Fibroblast of mammary gland (primary cell): ENCODE measurements around the gene CEBPZOS.

Experiments used
- DNase-seq: peaks from one replicate; pipeline ENCODE4 v3.0.0-alpha.2; 2010; ENCODE audit warnings: low read depth
- H3K4me3 ChIP-seq: 2 replicates; pipeline ENCODE4 v1.5.1; 2011; ENCODE audit warnings: low read depth, mild to moderate bottlenecking, low read length, moderate library complexity; ENCODE audit not compliant: control insufficient read depth
- TF ChIP-seq, protein P1 (sequence below): conservative IDR thresholded peaks from 2 replicates; pipeline ENCODE4 v1.5.1; 2011; ENCODE audit warnings: low read depth, low read length, inconsistent platforms; ENCODE audit not compliant: control insufficient read depth, insufficient read depth

The CEBPZOS gene

DNA sequence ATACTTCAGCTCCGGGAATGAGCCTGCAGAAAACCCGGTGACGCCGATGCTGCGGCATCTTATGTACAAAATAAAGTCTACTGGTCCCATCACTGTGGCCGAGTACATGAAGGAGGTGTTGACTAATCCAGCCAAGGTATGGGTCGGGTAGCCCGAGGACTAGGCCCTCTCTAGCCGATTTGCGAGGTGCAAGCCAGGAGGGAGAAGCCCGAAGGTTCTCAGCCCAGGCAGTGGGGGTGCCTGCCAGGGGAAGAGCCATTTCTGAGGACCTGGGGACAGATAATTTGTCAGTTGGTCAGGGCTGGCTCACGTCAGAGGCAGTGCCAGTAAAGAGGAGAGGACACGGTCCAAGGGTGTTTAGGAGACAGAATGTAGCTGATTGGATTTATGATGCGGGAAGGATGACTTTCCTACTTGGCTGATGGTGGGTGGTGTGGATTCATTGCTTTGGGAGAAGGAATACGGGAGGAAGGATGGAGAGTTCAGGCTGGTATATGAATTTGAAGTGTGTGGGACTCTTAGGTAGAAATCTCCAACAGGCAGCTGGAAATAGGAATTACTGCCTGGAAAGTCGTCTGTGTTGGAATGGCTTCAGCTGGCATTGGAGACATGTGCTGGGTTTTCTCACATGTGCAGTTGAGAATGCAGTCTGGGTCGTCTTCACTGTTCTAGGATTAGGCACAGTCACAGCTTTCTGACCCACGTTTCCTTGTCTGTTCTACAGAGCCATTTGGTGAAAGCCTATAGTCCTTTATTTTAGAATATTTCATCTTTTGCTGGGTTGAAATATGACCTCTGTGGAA is 36.0 kb downstream of the CEBPZOS start:
- peak overlapping the region; percentile 98 for H3K4me3 ChIP-seq
- DNase-seq: peak; percentile 54
- TF ChIP-seq, protein P1, sequence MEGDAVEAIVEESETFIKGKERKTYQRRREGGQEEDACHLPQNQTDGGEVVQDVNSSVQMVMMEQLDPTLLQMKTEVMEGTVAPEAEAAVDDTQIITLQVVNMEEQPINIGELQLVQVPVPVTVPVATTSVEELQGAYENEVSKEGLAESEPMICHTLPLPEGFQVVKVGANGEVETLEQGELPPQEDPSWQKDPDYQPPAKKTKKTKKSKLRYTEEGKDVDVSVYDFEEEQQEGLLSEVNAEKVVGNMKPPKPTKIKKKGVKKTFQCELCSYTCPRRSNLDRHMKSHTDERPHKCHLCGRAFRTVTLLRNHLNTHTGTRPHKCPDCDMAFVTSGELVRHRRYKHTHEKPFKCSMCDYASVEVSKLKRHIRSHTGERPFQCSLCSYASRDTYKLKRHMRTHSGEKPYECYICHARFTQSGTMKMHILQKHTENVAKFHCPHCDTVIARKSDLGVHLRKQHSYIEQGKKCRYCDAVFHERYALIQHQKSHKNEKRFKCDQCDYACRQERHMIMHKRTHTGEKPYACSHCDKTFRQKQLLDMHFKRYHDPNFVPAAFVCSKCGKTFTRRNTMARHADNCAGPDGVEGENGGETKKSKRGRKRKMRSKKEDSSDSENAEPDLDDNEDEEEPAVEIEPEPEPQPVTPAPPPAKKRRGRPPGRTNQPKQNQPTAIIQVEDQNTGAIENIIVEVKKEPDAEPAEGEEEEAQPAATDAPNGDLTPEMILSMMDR: no peak

DNA sequence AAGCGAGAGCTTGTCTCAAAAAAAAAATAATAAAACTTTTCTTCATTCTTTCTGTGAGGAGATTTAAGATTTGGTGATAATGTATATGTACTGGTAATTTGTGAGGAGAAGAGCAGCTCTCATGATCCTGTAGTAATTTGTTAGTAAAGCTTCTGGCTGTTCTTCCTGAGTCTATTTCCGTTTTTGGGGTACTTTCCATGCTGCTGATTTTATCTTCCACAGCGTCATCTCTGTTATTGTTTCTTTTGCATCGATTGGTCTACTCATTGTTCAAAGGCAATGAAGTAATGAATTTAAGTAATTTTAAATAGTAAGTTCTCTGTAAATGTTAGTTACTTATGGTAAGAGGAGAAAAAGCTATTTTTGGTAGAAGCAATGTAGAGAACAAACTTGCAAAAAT is 47.1 kb downstream of the CEBPZOS start:
- TF ChIP-seq, protein P1: no peak
- no peak overlapping the region for H3K4me3 ChIP-seq
- DNase-seq: no peak

DNA sequence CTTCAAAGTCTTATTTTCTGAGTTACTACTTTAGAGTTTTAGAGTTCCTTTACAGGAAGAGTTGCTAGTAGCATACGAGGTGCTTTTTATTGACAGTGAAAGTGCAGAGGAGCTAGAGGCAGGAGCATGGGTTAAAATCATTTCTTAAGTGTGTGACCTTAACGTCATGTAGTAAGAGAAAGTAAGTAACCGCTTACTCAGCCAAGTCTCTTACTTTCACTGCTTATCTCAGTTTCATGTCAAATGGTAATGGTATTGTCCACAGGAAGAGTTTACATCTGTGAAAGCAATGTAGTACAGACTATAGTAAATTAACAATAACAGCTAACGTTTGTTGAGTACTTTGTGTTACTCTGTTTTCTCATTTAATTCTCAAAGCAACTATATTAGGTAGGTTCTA is 47.7 kb downstream of the CEBPZOS start:
- TF ChIP-seq, protein P1: no peak
- no peak overlapping the region for H3K4me3 ChIP-seq
- DNase-seq: no peak

DNA sequence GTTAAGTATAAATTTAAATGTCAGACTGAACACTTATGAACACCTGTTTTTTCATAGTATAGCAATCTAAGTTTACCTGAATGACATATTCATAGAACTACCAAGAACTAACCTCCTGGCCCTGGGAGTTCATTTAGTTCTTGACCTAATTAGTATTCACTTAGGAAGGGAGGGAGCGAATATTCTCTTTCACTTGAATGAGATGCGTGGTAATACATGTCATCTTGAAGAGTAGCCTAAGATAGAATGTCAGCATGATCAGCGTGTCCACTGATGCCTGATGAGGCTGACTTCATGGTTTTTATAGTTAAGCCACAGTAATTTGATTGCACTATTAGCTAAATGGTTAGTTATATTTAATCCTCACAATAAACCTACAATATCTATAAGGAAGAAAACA is 48.5 kb downstream of the CEBPZOS start:
- H3K4me3 ChIP-seq: no peak overlapping the region
- TF ChIP-seq, protein P1: no peak
- no peak for DNase-seq

DNA sequence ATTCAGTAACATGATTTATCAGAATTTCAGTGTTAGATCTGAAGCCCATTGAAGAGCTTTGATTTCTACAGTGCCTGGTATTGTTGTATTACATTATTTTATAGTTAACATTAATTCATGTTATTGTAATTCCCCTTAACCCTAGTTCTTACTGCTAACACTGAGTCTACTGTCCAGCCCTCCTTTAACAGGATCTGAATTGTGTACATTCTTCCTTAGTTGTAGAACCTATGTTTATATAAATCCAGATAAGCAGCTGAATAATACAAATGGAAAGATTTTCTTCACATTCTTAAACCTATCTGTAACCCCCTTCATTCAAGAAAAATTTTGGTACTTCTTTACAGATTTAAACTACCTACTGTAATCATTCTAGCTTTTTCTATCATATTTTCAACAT is 49.9 kb downstream of the CEBPZOS start:
- TF ChIP-seq, protein P1: no peak
- no peak for DNase-seq
- H3K4me3 ChIP-seq: no peak overlapping the region

DNA sequence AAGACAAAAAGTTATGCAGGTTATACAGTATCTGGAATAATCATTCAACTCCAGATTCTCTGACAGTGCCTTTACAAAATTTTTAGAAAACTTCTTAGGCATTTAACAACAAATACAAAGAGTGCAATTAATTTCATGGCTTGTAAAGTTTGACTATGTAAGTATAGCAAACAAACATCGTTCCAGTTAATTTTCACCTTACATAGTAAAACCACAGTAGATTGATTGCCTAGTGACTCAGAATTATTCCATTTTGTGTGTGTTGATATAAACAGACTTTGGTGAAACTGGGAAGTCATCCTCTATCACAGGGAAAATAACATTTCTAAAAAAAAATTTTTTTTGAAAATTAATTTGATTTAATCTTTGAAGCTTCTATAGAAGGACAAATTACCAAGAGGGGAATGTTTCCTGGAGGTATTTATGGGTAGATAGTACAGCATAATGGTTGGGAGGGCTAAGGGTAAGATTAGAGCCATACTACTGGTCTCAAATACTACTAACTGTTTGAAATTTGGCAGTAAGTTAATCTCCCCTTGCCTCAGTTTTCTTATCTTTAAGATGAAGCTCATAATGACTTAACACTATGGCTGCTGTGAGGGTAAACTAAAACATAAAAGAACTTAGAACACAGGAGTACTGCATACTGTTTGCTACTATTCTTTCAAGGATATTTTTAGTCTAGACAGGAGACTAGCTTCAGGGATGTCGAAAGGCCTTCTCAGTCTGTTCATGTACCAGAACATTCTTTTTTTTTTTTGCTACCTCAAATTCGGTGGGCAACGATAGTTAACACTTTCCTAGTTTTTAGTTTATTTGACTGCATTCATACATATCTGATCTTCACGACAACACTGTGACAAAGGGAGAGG is 54.8 kb downstream of the CEBPZOS start:
- peak; percentile 5 for DNase-seq
- no peak overlapping the region for H3K4me3 ChIP-seq
- TF ChIP-seq, protein P1: no peak
